Myocyte (in vitro differentiated cells): ENCODE results near the gene TNK2. TPM values are rescaled to one million over a fixed set of nuclear protein-coding genes. Genes with fewer than 3 reads are reported as not detected.
"Not testable (repeated sequence)": the region's sequence is repeated elsewhere in the genome, so short reads cannot be mapped to it uniquely, and the experiment has no call there.

Source experiments
- DNase-seq: peaks from one replicate; pipeline ENCODE4 v3.0.0-alpha.2; 2012; ENCODE audit warnings: low read depth
- polyA plus RNA-seq: library from polyadenylated mRNA; unstranded; fragments of >200 nt; gene quantifications from one replicate; pipeline ENCODE4 v1.2.1, GENCODE V29; 2012; ENCODE audit warnings: missing spikeins
- total RNA-seq: library from RNA; depleted of rRNA; stranded (reverse); fragments of >200 nt; gene quantifications from 2 replicates; pipeline ENCODE4 v1.2.3, GENCODE V29; 2014

The TNK2 gene
- 50.2 and 53.5 TPM in 2 replicates for total RNA-seq
- 152 TPM for polyA plus RNA-seq

DNA sequence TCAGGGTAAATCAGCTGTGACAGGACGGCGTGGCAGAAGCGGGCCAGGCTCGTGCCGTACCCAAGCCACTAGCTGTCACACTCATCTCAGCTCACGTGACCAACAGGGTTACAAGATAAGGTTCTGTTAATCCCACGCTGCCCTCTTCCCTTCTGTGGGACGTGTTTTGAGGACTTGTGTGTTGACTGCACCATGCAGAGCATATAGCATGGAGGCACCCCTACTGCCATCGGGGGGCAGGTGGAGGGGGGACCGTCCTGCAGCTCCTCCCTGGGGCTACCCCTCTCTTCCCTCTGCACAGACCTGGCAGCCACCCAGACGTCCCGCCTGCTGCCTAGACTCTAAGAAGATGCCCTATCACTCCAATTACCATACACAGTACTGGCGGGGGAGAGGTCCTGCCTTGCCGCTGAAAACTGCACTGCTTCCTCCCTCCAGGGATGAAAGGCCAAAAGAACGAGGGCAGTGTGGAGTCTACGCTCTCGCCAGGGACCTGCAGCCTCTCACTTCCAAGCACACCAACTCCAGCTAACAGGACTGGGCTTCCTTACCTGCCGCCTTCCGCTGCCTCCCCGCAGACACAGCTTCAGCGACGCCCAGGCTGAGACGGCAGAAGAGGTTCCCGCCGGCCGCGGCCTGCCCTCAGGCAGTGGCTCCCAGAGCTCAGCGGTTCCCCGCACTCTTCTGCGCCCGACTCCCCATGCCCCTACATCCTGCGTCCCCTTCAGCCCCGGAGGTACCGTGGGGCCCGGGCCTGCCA lies at the start of gene TNK2:
Gene TNK2, minus strand, starts transcription at position 618 of the 760 bp plus-strand sequence. CDS start 19,963 bp downstream, outside the sequence.
- DNase-seq: no peak

- DNase-seq: no peak
These were observed 48.2 kb upstream of the TNK2 start for GRCh38 chr3:195956577-195956976.

GRCh38 chr3:195955416-195955841 lies 47.1 kb upstream of the TNK2 start:
- DNase-seq: not testable (repeated sequence)

DNA sequence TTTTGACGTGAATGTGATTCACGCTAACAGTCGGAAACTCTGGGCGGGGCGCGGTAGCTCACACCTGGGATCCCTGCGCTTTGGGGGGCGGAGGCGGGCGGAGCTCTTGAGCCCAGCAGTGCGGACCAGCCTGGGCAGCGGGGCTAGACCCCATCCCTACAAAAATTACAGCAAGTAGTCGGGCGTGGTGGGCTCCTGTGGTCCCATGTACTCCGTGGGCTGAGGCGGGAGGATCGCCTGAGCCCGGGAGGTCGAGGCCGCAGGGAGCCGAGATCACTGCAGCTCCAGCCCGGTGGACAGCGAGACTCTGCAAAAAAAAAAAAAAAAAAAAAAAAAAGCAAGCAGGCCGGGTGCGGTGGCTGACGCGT lies 46.4 kb upstream of the TNK2 start:
- not testable (repeated sequence) for DNase-seq

DNA sequence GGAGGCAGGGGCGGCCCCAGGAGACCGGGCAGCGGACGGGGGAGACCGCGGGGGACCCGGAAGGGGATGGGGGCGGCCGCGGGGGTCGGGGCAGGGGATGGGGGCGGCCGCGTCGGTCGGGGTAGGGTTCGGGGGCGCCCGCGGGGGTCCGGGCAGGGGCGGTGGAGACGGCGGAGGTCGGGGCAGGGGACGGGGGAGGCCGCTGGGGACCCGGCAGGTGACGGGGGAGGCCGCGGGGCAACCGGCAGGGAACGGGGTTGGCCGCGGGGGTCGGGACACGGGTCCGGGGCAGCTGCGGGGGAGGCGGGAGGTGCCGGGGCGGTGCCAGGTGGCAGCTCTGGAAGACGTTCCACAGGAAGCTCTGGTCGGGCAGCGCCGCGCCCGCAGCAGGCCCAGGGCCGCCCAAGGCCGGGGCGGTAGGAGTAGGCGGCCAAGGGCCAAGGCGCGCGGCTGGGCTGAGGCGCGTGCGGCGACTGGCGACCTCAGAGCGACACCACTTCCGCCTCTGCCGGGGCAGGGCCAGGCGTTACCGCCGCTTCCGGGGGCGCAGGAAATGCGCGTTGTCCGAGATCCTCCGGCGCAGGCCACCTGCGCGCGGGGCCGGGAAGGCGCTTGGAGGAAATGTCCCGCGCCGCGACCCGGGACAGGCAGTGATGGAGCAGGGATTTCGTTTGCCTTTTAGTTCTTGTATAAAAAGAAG lies 45.9 kb upstream of the TNK2 start:
- DNase-seq: peak; percentile 81

GRCh38 chr3:195952590-195952989 lies 44.2 kb upstream of the TNK2 start:
- not testable (repeated sequence) for DNase-seq

GRCh38 chr3:195951443-195952177 lies 43.3 kb upstream of the TNK2 start:
- not testable (repeated sequence) for DNase-seq

DNA sequence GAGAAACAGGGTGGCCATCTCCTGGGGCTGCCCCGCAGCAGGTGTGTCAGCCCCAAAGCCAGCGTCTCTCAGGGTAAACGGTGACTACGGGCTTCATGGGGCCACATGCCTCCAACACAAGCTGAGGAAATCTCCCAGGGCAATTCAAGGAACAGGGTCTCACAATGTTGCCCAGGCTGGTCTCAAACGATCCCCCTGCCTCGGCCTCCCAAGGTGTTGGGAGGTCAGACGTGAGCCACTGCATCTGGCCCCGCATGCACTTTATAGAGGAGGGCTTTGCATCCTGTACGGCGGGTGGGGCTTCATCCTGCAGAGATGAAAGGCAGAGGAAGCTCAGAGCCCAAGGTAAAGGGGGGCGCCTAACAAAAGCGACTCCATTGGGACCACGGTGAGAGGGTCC lies 42.4 kb upstream of the TNK2 start:
- DNase-seq: not testable (repeated sequence)

GRCh38 chr3:195950164-195950563 lies 41.8 kb upstream of the TNK2 start:
- DNase-seq: not testable (repeated sequence)

- DNase-seq: not testable (repeated sequence)
These were observed 38.8 kb upstream of the TNK2 start for GRCh38 chr3:195946910-195947699.

DNA sequence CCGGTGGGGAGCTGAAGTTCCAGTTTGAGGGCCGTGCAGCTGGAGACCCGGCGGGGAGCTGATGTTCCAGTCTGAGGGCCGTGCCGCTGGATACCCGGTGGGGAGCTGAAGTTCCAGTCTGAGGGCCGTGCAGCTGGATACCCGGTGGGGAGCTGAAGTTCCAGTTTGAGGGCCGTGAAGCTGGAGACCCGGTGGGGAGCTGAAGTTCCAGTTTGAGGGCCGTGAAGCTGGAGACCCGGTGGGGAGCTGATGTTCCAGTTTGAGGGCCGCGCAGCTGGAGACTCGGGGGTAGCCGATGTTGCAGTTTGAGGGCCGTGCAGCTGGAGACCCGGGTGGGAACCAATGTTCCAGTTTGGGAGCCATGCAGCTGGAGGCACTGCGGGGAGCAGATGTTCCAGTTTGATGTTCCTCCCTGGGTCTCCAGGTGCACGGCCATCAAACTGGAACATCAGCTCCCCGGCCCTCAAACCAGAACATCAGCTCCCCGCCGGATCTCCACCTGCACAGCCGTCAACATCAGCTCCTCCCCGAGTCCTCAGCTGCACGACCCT lies 33.0 kb upstream of the TNK2 start:
- not testable (repeated sequence) for DNase-seq

GRCh38 chr3:195940806-195941205 lies 32.5 kb upstream of the TNK2 start:
- not testable (repeated sequence) for DNase-seq

GRCh38 chr3:195939526-195940470 lies 31.4 kb upstream of the TNK2 start:
- not testable (repeated sequence) for DNase-seq

DNA sequence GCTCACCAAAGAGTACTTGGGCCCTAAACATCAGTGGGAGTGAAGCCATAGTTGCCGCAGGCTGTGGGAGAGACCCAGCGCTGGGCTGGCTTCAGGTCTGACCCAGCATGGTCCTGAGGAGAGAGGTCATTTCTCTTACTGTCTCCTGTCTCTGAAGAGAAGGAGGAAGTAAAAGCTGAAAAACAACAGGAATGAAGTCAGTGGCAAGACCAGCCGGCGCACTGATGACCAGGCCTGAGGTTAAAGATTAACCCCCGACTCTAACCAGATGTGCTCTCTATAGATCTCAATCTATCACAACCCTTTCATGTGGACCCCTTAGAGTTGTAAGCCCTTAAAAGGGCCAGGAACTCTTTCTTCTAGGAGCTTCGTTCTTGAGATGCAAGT lies 24.7 kb upstream of the TNK2 start:
- not testable (repeated sequence) for DNase-seq

DNA sequence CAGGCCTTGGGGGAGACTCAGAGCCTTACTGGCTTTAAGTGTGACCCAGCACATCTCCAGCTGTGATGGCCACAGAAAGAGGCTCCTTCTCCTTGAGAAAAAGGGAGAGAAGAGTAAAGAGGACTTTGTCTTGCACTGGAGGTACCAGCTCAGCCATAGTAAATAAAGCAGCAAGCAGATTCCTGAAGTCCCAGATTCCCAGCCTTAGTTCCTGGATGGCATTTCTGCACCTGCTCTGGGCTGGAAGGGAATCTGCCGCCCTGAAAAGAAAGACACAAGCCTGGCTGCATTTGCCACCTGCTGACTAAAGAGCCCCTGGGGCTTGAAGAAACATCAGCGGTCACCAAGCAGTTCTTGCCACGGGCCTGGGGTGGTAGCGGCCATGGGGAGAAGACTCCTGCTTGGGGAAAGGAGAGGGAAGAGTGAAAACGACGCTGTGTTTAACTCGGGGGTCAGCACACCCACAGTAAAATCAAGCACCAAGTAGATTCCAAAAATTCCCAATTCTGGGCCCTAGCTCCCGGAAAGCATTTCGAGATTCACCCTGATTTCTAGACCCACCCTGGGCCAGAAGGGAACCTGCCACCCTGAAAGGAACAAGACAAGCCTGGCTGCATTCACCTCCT lies 24.2 kb upstream of the TNK2 start:
- peak; percentile 59 for DNase-seq

DNA sequence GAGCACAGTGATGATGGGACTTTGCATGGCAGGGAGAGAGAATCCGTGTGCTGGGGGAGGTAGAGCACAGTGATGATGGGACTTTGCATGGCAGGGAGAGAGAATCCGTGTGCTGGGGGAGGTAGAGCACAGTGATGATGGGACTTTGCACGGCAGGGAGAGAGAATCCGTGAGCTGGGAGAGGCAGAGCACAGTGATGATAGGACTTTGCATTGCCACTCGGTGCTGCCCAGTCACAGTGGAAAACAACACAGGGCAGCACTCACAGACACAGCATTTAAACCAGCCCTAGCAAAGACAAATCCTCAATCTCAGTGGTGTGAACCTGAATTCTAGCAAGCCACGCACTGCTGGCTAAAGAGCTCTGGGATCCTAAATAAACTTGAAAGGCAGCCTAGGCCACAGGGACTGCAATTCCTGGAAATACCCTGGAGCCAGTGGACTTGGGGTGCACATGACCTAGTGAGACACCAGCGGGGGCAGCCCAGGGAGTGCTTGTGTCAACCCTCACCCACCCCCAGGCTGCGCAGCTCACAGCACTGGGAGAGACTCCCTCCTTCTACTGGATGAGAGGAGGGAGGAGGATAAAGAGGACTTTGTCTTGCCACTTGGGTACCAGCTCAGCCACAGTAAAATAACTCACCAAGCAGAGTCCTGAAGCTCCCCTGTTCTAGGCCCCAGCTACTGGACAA lies 23.4 kb upstream of the TNK2 start:
- no peak for DNase-seq

GRCh38 chr3:195929452-195929851 lies 21.1 kb upstream of the TNK2 start:
- peak; percentile 41 for DNase-seq

DNA sequence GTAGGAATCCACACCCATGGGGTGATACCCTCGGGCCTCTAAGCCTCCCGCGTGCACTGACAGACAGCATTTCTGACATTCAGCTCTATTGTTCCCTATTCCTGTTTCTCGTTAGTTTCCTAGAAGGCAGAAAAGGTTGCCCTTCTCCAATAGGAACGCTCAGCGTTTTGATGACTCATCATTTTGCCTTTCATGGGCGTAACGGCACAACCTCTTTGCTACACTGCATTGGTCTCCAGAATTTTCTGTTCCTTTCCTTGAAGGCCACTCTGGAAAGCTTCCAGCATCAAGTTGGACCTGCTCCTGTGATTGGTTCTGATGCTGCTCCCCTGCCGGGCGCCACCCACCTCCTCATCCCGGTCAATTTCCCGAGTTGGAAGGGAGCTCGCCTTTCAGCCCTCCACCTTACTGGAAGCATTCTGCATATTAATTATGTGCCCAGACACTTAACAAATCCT lies 13.0 kb upstream of the TNK2 start:
- no peak for DNase-seq
